Measurements from ENCODE around the gene WFS1. TPM values are rescaled to one million over a fixed set of nuclear protein-coding genes. Genes with fewer than 3 reads are reported as not detected.
A peak's percentile ranks its signal among the peaks of the same experiment; 100 is the strongest.

Gene WFS1
- total and polyA plus RNA-seq, 8 donors: 10.2 to 28.7 (median 14.6) TPM

GRCh38 chr4:6340446-6341015 lies 70.9 kb downstream of the WFS1 start:
- no peaks in the 10 kb centered on the region for H3K9me3 ChIP-seq
- DNase-seq: peak in 2 of 6 donors; percentile 29 to 43
- H3K27ac ChIP-seq: no peak overlapping the region
- intact Hi-C loops (cut with DNase I): no loop called here
- 53 to 59% methylated on average over 9 of the region's 9 CpGs for WGBS, 2 donors
- no peak for FAIRE-seq
- peaks cover 0 to 4% (median 0%) of the 10 kb centered on the region in 3 donors for H3K4me1 ChIP-seq
- no peak for ATAC-seq
- H3K4me3 ChIP-seq: no peak overlapping the region
- H3K36me3 ChIP-seq: no peaks in the 10 kb centered on the region
- no peak for TF ChIP-seq CTCF (IDR thresholded peaks at IDR 0.05)
- no peaks in the 10 kb centered on the region for H3K27me3 ChIP-seq

- no peak for TF ChIP-seq CTCF (IDR thresholded peaks at IDR 0.05)
- DNase-seq: no peak
- no peak overlapping the region for H3K27ac ChIP-seq
- ATAC-seq: no peak
- FAIRE-seq: no peak
- no peaks in the 10 kb centered on the region for H3K27me3 ChIP-seq
- H3K4me3 ChIP-seq: no peak overlapping the region
- 46 to 58% methylated on average over 6 of the region's 6 CpGs for WGBS, 2 donors
- H3K9me3 ChIP-seq: no peaks in the 10 kb centered on the region
- intact Hi-C loops (cut with DNase I): no loop called here
- peaks cover 0 to 4% (median 0%) of the 10 kb centered on the region in 3 donors for H3K4me1 ChIP-seq
- no peaks in the 10 kb centered on the region for H3K36me3 ChIP-seq
Measured at GRCh38 chr4:6341696-6342095, 72.0 kb downstream of the WFS1 start.

GRCh38 chr4:6342530-6343293 lies 73.1 kb downstream of the WFS1 start:
- H3K27ac ChIP-seq: no peak overlapping the region
- no peak overlapping the region for H3K4me3 ChIP-seq
- ATAC-seq: peak in 1 of 4 donors; percentile 31
- FAIRE-seq: no peak
- no peaks in the 10 kb centered on the region for H3K4me1 ChIP-seq
- DNase-seq: peak in 1 of 6 donors; percentile 19
- 62 to 67% methylated on average over 23 of the region's 23 CpGs for WGBS, 2 donors
- H3K9me3 ChIP-seq: no peaks in the 10 kb centered on the region
- intact Hi-C loops (cut with DNase I): no loop called here
- H3K36me3 ChIP-seq: no peaks in the 10 kb centered on the region
- no peak for TF ChIP-seq CTCF (IDR thresholded peaks at IDR 0.05)
- no peaks in the 10 kb centered on the region for H3K27me3 ChIP-seq

GRCh38 chr4:6343939-6344408 lies 74.3 kb downstream of the WFS1 start:
- no peaks in the 10 kb centered on the region for H3K27me3 ChIP-seq
- intact Hi-C loops (cut with DNase I): no loop called here
- FAIRE-seq (no peak), DNase-seq (peak in 3 of 6 donors; percentile 20 to 53 (median 41)), ATAC-seq (peak in 3 of 4 donors; percentile 74 to 88 (median 76))
- TF ChIP-seq CTCF (IDR thresholded peaks at IDR 0.05): no peak
- no peaks in the 10 kb centered on the region for H3K36me3 ChIP-seq
- 53 to 64% methylated on average over 11 of the region's 11 CpGs for WGBS, 2 donors
- H3K4me1 ChIP-seq: no peaks in the 10 kb centered on the region
- H3K27ac ChIP-seq: no peak overlapping the region
- H3K4me3 ChIP-seq: no peak overlapping the region
- no peaks in the 10 kb centered on the region for H3K9me3 ChIP-seq

All from pancreas (tissue), 10 donors.